HFF-Myc (cell line): Measurements from ENCODE around the gene ZNF106.

Source experiments
- DNase-seq: peaks from one replicate; pipeline ENCODE4 v3.0.0-alpha.2; 2011; ENCODE audit warnings: low read depth; ENCODE audit errors: extremely low read depth
- H3K4me3 ChIP-seq: replicated peaks from 2 replicates; pipeline ENCODE4 v1.5.1; 2011; ENCODE audit warnings: low read depth, mild to moderate bottlenecking, control low read depth, low read length
- CTCF ChIP-seq: IDR thresholded peaks from 2 replicates; pipeline ENCODE4 v1.5.1; 2012; ENCODE audit warnings: mild to moderate bottlenecking, low read depth, low read length, control low read depth; ENCODE audit errors: missing control alignments

The ZNF106 gene

DNA sequence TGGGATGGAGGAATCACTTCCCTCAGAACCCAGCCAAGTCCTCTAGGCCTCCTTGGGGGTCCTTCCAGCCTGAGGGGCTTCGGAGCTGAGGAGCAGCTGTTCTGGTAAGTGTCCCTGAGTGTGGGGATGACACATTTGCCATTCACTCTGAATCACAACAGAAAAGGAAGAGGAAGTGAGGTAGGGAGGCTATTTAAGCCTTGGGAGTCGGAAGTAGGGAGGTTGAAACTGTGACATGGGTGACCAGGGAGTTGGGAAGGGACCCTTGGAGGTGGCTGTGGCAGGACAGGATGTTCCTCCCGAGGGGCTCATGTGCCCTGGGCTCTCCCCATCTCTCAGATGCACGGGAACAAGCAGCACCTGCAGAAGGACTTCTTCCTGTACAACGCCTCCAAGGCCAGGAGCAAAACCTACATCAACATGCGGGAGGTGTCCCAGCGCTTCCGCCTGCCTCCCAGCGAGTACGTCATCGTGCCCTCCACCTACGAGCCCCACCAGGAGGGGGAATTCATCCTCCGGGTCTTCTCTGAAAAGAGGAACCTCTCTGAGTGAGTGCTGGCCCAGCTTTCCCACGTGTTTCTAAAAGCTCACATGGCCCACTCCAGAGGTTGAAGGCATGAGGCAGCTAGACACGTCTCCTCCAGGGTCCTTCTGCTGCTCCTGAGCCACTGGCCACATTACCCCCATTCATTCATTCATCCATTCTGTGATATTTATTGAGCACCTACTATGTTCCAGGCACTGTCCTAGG, 88.3 kb downstream of the ZNF106 start:
- no peak overlapping the region for H3K4me3 ChIP-seq
- no peak for TF ChIP-seq CTCF
- no peak for DNase-seq

GRCh38 chr15:42401544-42402454, 89.1 kb downstream of the ZNF106 start:
- no peak overlapping the region for H3K4me3 ChIP-seq
- DNase-seq, result no peak
- no peak for TF ChIP-seq CTCF

- no peak overlapping the region for H3K4me3 ChIP-seq
- DNase-seq, result no peak
Observed at GRCh38 chr15:42395838-42396237, 95.1 kb downstream of the ZNF106 start.

GRCh38 chr15:42394106-42394505, 96.8 kb downstream of the ZNF106 start:
- no peak for DNase-seq
- H3K4me3 ChIP-seq, result no peak overlapping the region
- TF ChIP-seq CTCF, result no peak

More at GRCh38 chr15:42395838-42396237, 95.1 kb downstream of the ZNF106 start:
- TF ChIP-seq CTCF, result no peak

- H3K4me3 ChIP-seq, result no peak overlapping the region
- no peak for TF ChIP-seq CTCF
Observed at GRCh38 chr15:42392309-42393024, 98.5 kb downstream of the ZNF106 start.

GRCh38 chr15:42387603-42388002, 103.3 kb downstream of the ZNF106 start:
- no peak overlapping the region for H3K4me3 ChIP-seq
- DNase-seq, result no peak
- no peak for TF ChIP-seq CTCF

More at GRCh38 chr15:42392309-42393024, 98.5 kb downstream of the ZNF106 start:
- DNase-seq, result no peak
